Stimulated activated CD8-positive, alpha-beta memory T cell treated with anti-CD3 and anti-CD28 coated beads, Interleukin-2, amount 100 ng/mL, for 48 hours (primary cell): ENCODE results near the gene CCAR1.
"Not testable (repeated sequence)": the region's sequence is repeated elsewhere in the genome, so short reads cannot be mapped to it uniquely, and the experiment has no call there.

Source experiments
- DNase-seq, 2 donors: peaks; one replicate each; pipeline ENCODE4 v3.0.0-alpha.2; 2020; ENCODE audit warnings: low read depth in 2 of 2

CCAR1 gene

GRCh38 chr10:68756766-68757165, 35.7 kb downstream of the CCAR1 start:
- DNase-seq = no peak

GRCh38 chr10:68759223-68759863, 38.3 kb downstream of the CCAR1 start:
- DNase-seq = no peak

GRCh38 chr10:68759967-68760366, 38.9 kb downstream of the CCAR1 start:
- no peak for DNase-seq

GRCh38 chr10:68767407-68767806, 46.4 kb downstream of the CCAR1 start:
- not testable (repeated sequence) for DNase-seq

GRCh38 chr10:68781613-68782574, 60.9 kb downstream of the CCAR1 start:
- DNase-seq = no peak

GRCh38 chr10:68784476-68784875, 63.4 kb downstream of the CCAR1 start:
- DNase-seq = no peak

GRCh38 chr10:68787813-68788212, 66.8 kb downstream of the CCAR1 start:
- no peak for DNase-seq

- no peak for DNase-seq
Observed at GRCh38 chr10:68790476-68790875, 69.4 kb downstream of the CCAR1 start.

GRCh38 chr10:68792115-68792514, 71.1 kb downstream of the CCAR1 start:
- DNase-seq = no peak

GRCh38 chr10:68795886-68796532, 75.0 kb downstream of the CCAR1 start:
- DNase-seq = no peak

GRCh38 chr10:68796605-68797004, 75.6 kb downstream of the CCAR1 start:
- DNase-seq = no peak

- DNase-seq = no peak
Observed at GRCh38 chr10:68800211-68800610, 79.2 kb downstream of the CCAR1 start.

- DNase-seq = no peak
Observed at GRCh38 chr10:68804692-68805091, 83.7 kb downstream of the CCAR1 start.

- DNase-seq = not testable (repeated sequence)
Observed at GRCh38 chr10:68810830-68811229, 89.8 kb downstream of the CCAR1 start.

GRCh38 chr10:68811314-68812009, 90.4 kb downstream of the CCAR1 start:
- no peak for DNase-seq

GRCh38 chr10:68812420-68812819, 91.4 kb downstream of the CCAR1 start:
- no peak for DNase-seq

- DNase-seq = no peak
Observed at GRCh38 chr10:68813559-68813958, 92.5 kb downstream of the CCAR1 start.

- DNase-seq = no peak
Observed at GRCh38 chr10:68816796-68817412, 95.9 kb downstream of the CCAR1 start.

GRCh38 chr10:68820359-68820758, 99.3 kb downstream of the CCAR1 start:
- not testable (repeated sequence) for DNase-seq

- DNase-seq = not testable (repeated sequence)
Observed at GRCh38 chr10:68822626-68823025, 101.6 kb downstream of the CCAR1 start.
